PC-9 (cell line): ENCODE measurements around the gene SHC2.

ENCODE experiments used
- CTCF ChIP-seq: fragments of 200-600 bp; sonication (generic); conservative IDR thresholded peaks from 2 replicates; pipeline ENCODE4 v1.6.1; 2017; ENCODE audit warnings: mixed run types, antibody characterized with exemption, mild to moderate bottlenecking, moderate library complexity
- EZH2 ChIP-seq: fragments of 200-600 bp; sonication (generic); IDR thresholded peaks from 2 replicates; pipeline ENCODE4 v1.8.0; 2017; ENCODE audit warnings: antibody characterized with exemption, low read depth

GRCh38 chr19:483332-484072, 22.7 kb upstream of the SHC2 start:
- TF ChIP-seq CTCF (no peak), EZH2 (no peak)
